Astrocyte (in vitro differentiated cells and primary cell): ENCODE data around the gene MRPL20.

Experiments
- CTCF ChIP-seq: IDR thresholded peaks from 2 replicates; pipeline ENCODE4 v1.5.1; 2011; ENCODE audit warnings: low read depth, mild to moderate bottlenecking, inconsistent platforms, low read length, moderate library complexity; ENCODE audit not compliant: insufficient read depth
- EZH2 ChIP-seq: IDR thresholded peaks from 2 replicates; pipeline ENCODE4 v1.6.1; 2012; ENCODE audit warnings: mild to moderate bottlenecking, low read length, inconsistent platforms; ENCODE audit not compliant: insufficient read depth

- TF ChIP-seq CTCF: no peak
- no peak for TF ChIP-seq EZH2
These were observed 11.9 kb downstream of the MRPL20 start for GRCh38 chr1:1395166-1395565.
